Chondrocyte (in vitro differentiated cells): ENCODE results near the gene MRPL39. TPM values are rescaled to one million over a fixed set of nuclear protein-coding genes. Genes with fewer than 3 reads are reported as not detected.

Experiments
- DNase-seq: peaks from one replicate; pipeline ENCODE4 v3.0.0; 2021; ENCODE audit warnings: mixed read lengths, low spot score
- H3K27ac Mint-ChIP-seq: one replicate; pipeline ENCODE4 v1.8.0; 2021; ENCODE audit warnings: mild to moderate bottlenecking, moderate library complexity, mixed read lengths; ENCODE audit not compliant: unreplicated experiment
- H3K27me3 Mint-ChIP-seq: 2 replicates; pipeline ENCODE4 v1.8.0; 2021; ENCODE audit warnings: low read depth, mixed read lengths
- H3K36me3 Mint-ChIP-seq: 2 replicates; pipeline ENCODE4 v1.8.0; 2021; ENCODE audit warnings: low read depth, mixed read lengths
- H3K4me1 Mint-ChIP-seq: 2 replicates; pipeline ENCODE4 v1.8.0; 2021; ENCODE audit warnings: low read depth, mild to moderate bottlenecking, mixed read lengths
- H3K4me3 Mint-ChIP-seq: one replicate; pipeline ENCODE4 v1.8.0; 2021; ENCODE audit warnings: mild to moderate bottlenecking, moderate library complexity, mixed read lengths; ENCODE audit not compliant: unreplicated experiment
- H3K9me3 Mint-ChIP-seq: 2 replicates; pipeline ENCODE4 v1.8.0; 2021; ENCODE audit warnings: low read depth, mixed read lengths
- total RNA-seq: library from RNA; stranded (reverse); gene quantifications from 3 replicates; pipeline ENCODE4 v1.2.1, GENCODE V29; 2021
- TF ChIP-seq, protein P1 (sequence below): fragments of 200-600 bp; sonication (generic); IDR thresholded peaks from 2 replicates; pipeline ENCODE4 v1.5.0; 2021; ENCODE audit warnings: antibody characterized with exemption, mild to moderate bottlenecking, moderate library complexity

Gene MRPL39
- total RNA-seq, 1 donor from 2014 or later, result 21.5 TPM

DNA sequence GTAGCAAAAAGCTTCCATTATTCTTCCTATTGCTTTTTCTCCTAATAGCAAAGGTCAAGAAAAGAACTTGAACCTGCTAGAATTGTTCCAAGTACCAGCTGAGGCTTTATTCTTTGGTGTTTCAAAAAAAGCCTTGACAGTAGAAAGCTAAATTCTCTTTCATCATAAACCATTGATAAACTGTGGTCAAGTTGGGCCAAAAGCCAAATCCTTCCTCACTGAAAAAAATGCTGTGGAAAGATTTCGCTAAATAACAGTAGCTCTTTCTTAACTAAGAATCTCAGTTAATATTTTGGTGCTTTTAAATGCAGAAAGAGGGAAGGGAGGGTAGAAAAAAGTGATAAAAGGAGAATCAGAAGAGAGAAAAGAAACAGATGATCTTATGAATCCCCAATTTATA lies 17.8 kb upstream of the MRPL39 start:
- no peak overlapping the region for H3K4me3 Mint-ChIP-seq
- no peaks in the 10 kb centered on the region for H3K36me3 Mint-ChIP-seq
- H3K9me3 Mint-ChIP-seq, result no peaks in the 10 kb centered on the region
- H3K27me3 Mint-ChIP-seq, result peaks cover 2% of the 10 kb centered on the region
- H3K27ac Mint-ChIP-seq, result no peak overlapping the region
- no peak for DNase-seq
- TF ChIP-seq, protein P1, sequence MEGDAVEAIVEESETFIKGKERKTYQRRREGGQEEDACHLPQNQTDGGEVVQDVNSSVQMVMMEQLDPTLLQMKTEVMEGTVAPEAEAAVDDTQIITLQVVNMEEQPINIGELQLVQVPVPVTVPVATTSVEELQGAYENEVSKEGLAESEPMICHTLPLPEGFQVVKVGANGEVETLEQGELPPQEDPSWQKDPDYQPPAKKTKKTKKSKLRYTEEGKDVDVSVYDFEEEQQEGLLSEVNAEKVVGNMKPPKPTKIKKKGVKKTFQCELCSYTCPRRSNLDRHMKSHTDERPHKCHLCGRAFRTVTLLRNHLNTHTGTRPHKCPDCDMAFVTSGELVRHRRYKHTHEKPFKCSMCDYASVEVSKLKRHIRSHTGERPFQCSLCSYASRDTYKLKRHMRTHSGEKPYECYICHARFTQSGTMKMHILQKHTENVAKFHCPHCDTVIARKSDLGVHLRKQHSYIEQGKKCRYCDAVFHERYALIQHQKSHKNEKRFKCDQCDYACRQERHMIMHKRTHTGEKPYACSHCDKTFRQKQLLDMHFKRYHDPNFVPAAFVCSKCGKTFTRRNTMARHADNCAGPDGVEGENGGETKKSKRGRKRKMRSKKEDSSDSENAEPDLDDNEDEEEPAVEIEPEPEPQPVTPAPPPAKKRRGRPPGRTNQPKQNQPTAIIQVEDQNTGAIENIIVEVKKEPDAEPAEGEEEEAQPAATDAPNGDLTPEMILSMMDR, result no peak
- no peaks in the 10 kb centered on the region for H3K4me1 Mint-ChIP-seq

GRCh38 chr21:25624511-25624910 lies 17.2 kb upstream of the MRPL39 start:
- H3K27ac Mint-ChIP-seq, result no peak overlapping the region
- no peaks in the 10 kb centered on the region for H3K27me3 Mint-ChIP-seq
- H3K9me3 Mint-ChIP-seq, result no peaks in the 10 kb centered on the region
- no peak overlapping the region for H3K4me3 Mint-ChIP-seq
- no peaks in the 10 kb centered on the region for H3K36me3 Mint-ChIP-seq
- no peak for DNase-seq
- TF ChIP-seq, protein P1, result no peak
- H3K4me1 Mint-ChIP-seq, result no peaks in the 10 kb centered on the region

DNA sequence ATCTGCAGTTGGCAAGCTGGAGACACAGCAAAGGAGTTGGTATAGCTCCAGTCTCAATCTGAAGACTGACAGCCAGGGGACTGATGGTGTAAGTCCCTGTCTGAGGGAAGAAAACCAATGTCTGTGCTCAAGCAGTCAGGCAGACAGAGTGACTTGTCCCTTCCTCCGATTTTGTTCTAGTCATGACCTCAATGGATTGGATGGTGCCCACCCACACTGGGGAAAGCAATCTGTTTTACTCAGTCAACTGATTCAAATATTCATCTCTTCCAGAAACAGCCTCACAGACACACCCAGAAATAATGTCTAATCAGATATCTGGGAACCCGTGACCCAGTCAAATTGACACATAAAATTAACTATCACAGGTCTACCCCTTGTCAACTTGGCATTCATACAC lies 11.9 kb upstream of the MRPL39 start:
- no peaks in the 10 kb centered on the region for H3K9me3 Mint-ChIP-seq
- H3K27ac Mint-ChIP-seq, result no peak overlapping the region
- no peaks in the 10 kb centered on the region for H3K4me1 Mint-ChIP-seq
- H3K4me3 Mint-ChIP-seq, result no peak overlapping the region
- peaks cover 17% of the 10 kb centered on the region for H3K27me3 Mint-ChIP-seq
- TF ChIP-seq, protein P1, result no peak
- no peaks in the 10 kb centered on the region for H3K36me3 Mint-ChIP-seq
- DNase-seq, result no peak

- Mint-ChIP-seq H3K27me3 (peaks cover 22% of the 10 kb centered on the region), H3K4me1 (no peaks in the 10 kb centered on the region), H3K27ac (no peak overlapping the region), H3K9me3 (no peaks in the 10 kb centered on the region), H3K4me3 (no peak overlapping the region), H3K36me3 (no peaks in the 10 kb centered on the region)
- DNase-seq, result no peak
- TF ChIP-seq, protein P1, result no peak
Measured at GRCh38 chr21:25615880-25616279, 8.6 kb upstream of the MRPL39 start.

GRCh38 chr21:25614441-25614840 lies 7.2 kb upstream of the MRPL39 start:
- TF ChIP-seq, protein P1, result no peak
- DNase-seq, result no peak
- Mint-ChIP-seq H3K36me3 (no peaks in the 10 kb centered on the region), H3K27me3 (peaks cover 22% of the 10 kb centered on the region), H3K4me1 (no peaks in the 10 kb centered on the region), H3K9me3 (no peaks in the 10 kb centered on the region), H3K4me3 (no peak overlapping the region), H3K27ac (no peak overlapping the region)
